A549 (cell line): ENCODE measurements around the gene MITF. TPM values are rescaled to one million over a fixed set of nuclear protein-coding genes. Genes with fewer than 3 reads are reported as not detected.

Source experiments
- ATAC-seq, 2 experiments: fragments of 200-7000 bp in 1 of 2; fragments of >200 bp in 1 of 2; cut with Nextera tagmentation in 1 of 2; cut with Tn5 transposase in 1 of 2; 3 replicates each; pipeline versions ENCODE4 v1.8.0 to v1.9.1; 2018 to 2020; ENCODE audit warnings: mild to moderate bottlenecking in 1 of 2, moderate library complexity in 1 of 2
- CTCF ChIA-PET: fragments of 300-600 bp; sonication (Branson Sonifier 250); formaldehyde crosslinking; extraction: SDS; loops from one replicate; lab custom pipeline; 2021; ENCODE audit warnings: antibody characterized with exemption, inconsistent platforms; lab: Yijun Ruan, JAX
- POLR2A ChIA-PET: fragments of 350-600 bp; formaldehyde crosslinking; extraction: SDS; loops from one replicate; lab custom pipeline; 2021; ENCODE audit warnings: antibody characterized with exemption, inconsistent platforms; lab: Yijun Ruan, JAX
- DNase-seq, 2 experiments: peaks; one replicate each; pipeline versions ENCODE4 v3.0.0 to v3.0.0-alpha.2; 2011 to 2016; ENCODE audit warnings: low read depth in 1 of 2, low spot score in 1 of 2
- FAIRE-seq: peaks from 2 replicates; lab custom pipeline; 2011; peaks lifted over from hg19 to GRCh38; lab: Jason Lieb, UNC
- H3K27ac ChIP-seq, 2 experiments: fragments of >200 bp; sonication (Bioruptor Twin); formaldehyde crosslinking; 3 replicates each; pipeline ENCODE4 v1.5.1; 2016 to 2017
- H3K4me1 ChIP-seq: fragments of >200 bp; sonication (Bioruptor Twin); formaldehyde crosslinking; 3 replicates; pipeline ENCODE4 v1.6.1; 2016
- H3K4me2 ChIP-seq: fragments of >200 bp; sonication (Bioruptor Twin); formaldehyde crosslinking; 3 replicates; pipeline ENCODE4 v1.6.1; 2016
- H3K4me3 ChIP-seq: fragments of >200 bp; sonication (Bioruptor Twin); formaldehyde crosslinking; 3 replicates; pipeline ENCODE4 v1.5.1; 2016
- H3K9me3 ChIP-seq: fragments of >200 bp; sonication (Bioruptor Twin); formaldehyde crosslinking; 3 replicates; pipeline ENCODE4 v1.6.1; 2016
- BHLHE40 ChIP-seq: IDR thresholded peaks from 2 replicates; pipeline ENCODE4 v1.6.1; 2012; ENCODE audit warnings: low read depth, low read length, inconsistent platforms
- CBX8 ChIP-seq: fragments of 200-600 bp; sonication (generic); IDR thresholded peaks from 2 replicates; pipeline ENCODE4 v1.6.1; 2016
- CEBPB ChIP-seq, 2 experiments: fragments of >200 bp in 1 of 2; sonication (Bioruptor Twin) in 1 of 2; formaldehyde crosslinking in 1 of 2; IDR thresholded peaks; 2 replicates each; pipeline ENCODE4 v1.6.1; 2012 to 2016
- E2F6 ChIP-seq: IDR thresholded peaks from 2 replicates; pipeline ENCODE4 v1.6.1; 2012; ENCODE audit warnings: low read depth, borderline replicate concordance
- EHF ChIP-seq: fragments of 250-450 bp; sonication (Bioruptor Pico); IDR thresholded peaks from 2 replicates; pipeline ENCODE4 v1.5.0; 2020; ENCODE audit warnings: mild to moderate bottlenecking
- ESRRA ChIP-seq: fragments of 150-350 bp; IDR thresholded peaks from 2 replicates; pipeline ENCODE4 v1.6.1; 2014; ENCODE audit warnings: mild to moderate bottlenecking, low read length, borderline replicate concordance
- FOSL2 ChIP-seq, 2 experiments: fragments of 450-650 bp in 1 of 2; fragments of >200 bp in 1 of 2; sonication (Bioruptor Twin) in 1 of 2; formaldehyde crosslinking; IDR thresholded peaks; 2 replicates each; pipeline versions ENCODE4 v1.5.0 to v1.6.1; 2016 to 2020; ENCODE audit warnings: mild to moderate bottlenecking in 1 of 2, moderate library complexity in 1 of 2
- HOXA7 ChIP-seq: fragments of 250-450 bp; sonication (Bioruptor Pico); IDR thresholded peaks from 2 replicates; pipeline ENCODE4 v1.5.0; 2020; ENCODE audit warnings: mild to moderate bottlenecking, moderate library complexity
- KDM1A ChIP-seq: fragments of 200-600 bp; sonication (generic); IDR thresholded peaks from 2 replicates; pipeline ENCODE4 v1.6.1; 2016; ENCODE audit warnings: low read depth, mild to moderate bottlenecking
- KDM5A ChIP-seq: fragments of 200-600 bp; sonication (generic); IDR thresholded peaks from 2 replicates; pipeline ENCODE4 v1.6.1; 2016; ENCODE audit warnings: antibody characterized with exemption, mild to moderate bottlenecking
- MAFK ChIP-seq: fragments of 450-650 bp; IDR thresholded peaks from 2 replicates; pipeline ENCODE4 v1.6.1; 2014; ENCODE audit not compliant: partially characterized antibody
- MYC ChIP-seq: IDR thresholded peaks from 2 replicates; pipeline ENCODE4 v1.6.1; 2012; ENCODE audit warnings: mild to moderate bottlenecking, inconsistent platforms, low read length, improper control_type of control experiment, borderline replicate concordance
- NR3C1 ChIP-seq: fragments of >200 bp; sonication (Bioruptor Twin); formaldehyde crosslinking; IDR thresholded peaks from 3 replicates; pipeline ENCODE4 v1.6.1; 2017
- POLR2A ChIP-seq: IDR thresholded peaks from 2 replicates; pipeline ENCODE4 v1.6.1; 2012; ENCODE audit warnings: mild to moderate bottlenecking, low read length
- RAD21 ChIP-seq, 2 experiments: fragments of >200 bp in 1 of 2; sonication (Bioruptor Twin) in 1 of 2; formaldehyde crosslinking in 1 of 2; IDR thresholded peaks in 1 of 2; conservative IDR thresholded peaks in 1 of 2; 2 replicates in 1 of 2; 3 replicates in 1 of 2; pipeline ENCODE4 v1.6.1; 2012 to 2018; ENCODE audit warnings: inconsistent platforms in 1 of 2
- SMC3 ChIP-seq: fragments of >200 bp; sonication (Bioruptor Twin); formaldehyde crosslinking; IDR thresholded peaks from 3 replicates; pipeline ENCODE4 v1.6.1; 2018; ENCODE audit warnings: inconsistent platforms
- TP53 ChIP-seq: fragments of 250-450 bp; sonication (Bioruptor Pico); IDR thresholded peaks from 2 replicates; pipeline ENCODE4 v1.5.0; 2021; ENCODE audit warnings: mild to moderate bottlenecking, moderate library complexity
- ZFP36 ChIP-seq: fragments of 450-650 bp; IDR thresholded peaks from 2 replicates; pipeline ENCODE4 v1.6.1; 2014; ENCODE audit warnings: borderline replicate concordance; ENCODE audit not compliant: partially characterized antibody
- ZSCAN20 ChIP-seq: fragments of 250-450 bp; sonication (Bioruptor Pico); IDR thresholded peaks from 2 replicates; pipeline ENCODE4 v1.8.0; 2022; ENCODE audit warnings: mild to moderate bottlenecking, moderate library complexity
- WGBS: methylation state at CpG from one replicate; pipeline ENCODE4 v1.1.6; 2017; ENCODE audit errors: missing lambda C conversion rate; 5-methylcytosine and 5-hydroxymethylcytosine counted together
- polyA plus RNA-seq, 4 experiments: library from polyadenylated mRNA; depleted of rRNA in 3 of 4; stranded (reverse); fragments of >200 nt; fragmentation: RNase III in 1 of 4; extraction: RNeasy Plus Mini Kit Qiagen cat#74134 plus additional on column Dnase treatment in 1 of 4; gene quantifications; 2 replicates in 3 of 4; 3 replicates in 1 of 4; pipeline ENCODE4 v1.2.3, GENCODE V29; 2011 to 2017
- TF ChIP-seq, protein P1 (sequence below): fragments of 250-450 bp; sonication (Bioruptor Pico); IDR thresholded peaks from 2 replicates; pipeline ENCODE4 v1.5.0; 2021; ENCODE audit warnings: mild to moderate bottlenecking, moderate library complexity, borderline replicate concordance
- TF ChIP-seq, protein P2 (sequence below): fragments of 250-450 bp; sonication (Bioruptor Pico); IDR thresholded peaks from 2 replicates; pipeline ENCODE4 v1.5.0; 2020; ENCODE audit warnings: low read depth, mild to moderate bottlenecking, moderate library complexity

MITF gene
- polyA plus RNA-seq, 2 of the 4 experiments (the other 2 are of a cell fraction): 14.3 to 15.9 TPM

DNA sequence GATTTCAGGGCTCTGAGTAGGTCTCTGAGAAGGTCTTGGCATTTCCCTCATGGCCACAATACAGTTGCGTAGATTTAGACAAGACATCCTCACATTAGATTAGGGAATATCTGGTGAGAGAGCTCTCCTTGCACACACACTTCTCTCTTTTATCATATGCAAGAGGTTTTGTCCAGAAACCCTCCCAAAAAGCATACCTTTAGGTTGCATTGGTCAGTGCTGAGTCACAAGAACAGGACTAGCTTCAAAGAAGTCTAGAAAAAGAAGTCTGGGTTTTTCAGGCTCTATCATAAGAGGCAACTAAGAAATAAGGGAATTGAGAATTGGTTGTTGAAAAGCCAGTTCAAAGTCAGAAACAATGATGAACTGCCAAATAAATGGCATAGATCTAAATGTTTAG is 40.1 kb upstream of the MITF start (continued):
- TF ChIP-seq RAD21 (conservative IDR thresholded peaks at IDR 0.05 in 1 of 2, IDR thresholded peaks at IDR 0.05 in 1 of 2): no peak
- no peak for TF ChIP-seq EHF
- no peak for TF ChIP-seq CEBPB (IDR thresholded peaks at IDR 0.05)
- TF ChIP-seq ESRRA: no peak

DNA sequence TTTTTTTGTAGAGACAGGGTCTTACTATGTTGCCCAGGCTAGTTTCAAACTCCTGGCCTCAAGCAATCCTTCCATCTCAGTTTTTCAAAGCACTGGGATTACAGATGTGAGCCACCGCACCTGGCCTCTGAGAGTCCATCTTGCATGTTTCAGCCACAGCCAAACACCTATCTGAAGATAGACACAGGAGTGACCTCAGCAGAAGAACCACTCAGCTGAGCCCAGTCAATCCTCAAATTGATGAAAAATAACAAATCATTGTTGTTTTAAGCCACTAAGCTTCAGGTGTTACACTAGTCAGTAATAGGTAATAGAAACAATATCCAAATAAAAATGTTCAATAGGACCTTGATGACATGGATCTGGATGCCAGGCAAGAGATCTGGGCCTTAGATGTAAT is 38.3 kb upstream of the MITF start:
- TF ChIP-seq CBX8 (no peak), BHLHE40 (no peak), E2F6 (no peak), MYC (no peak), CEBPB (IDR thresholded peaks at IDR 0.05) (no peak), NR3C1 (no peak), RAD21 (conservative IDR thresholded peaks at IDR 0.05 in 1 of 2, IDR thresholded peaks at IDR 0.05 in 1 of 2) (no peak), HOXA7 (CRISPR knock-in tag) (no peak), ZSCAN20 (CRISPR knock-in tag) (no peak), FOSL2 (IDR thresholded peaks at IDR 0.05) (no peak), FOSL2 (CRISPR knock-in tag; IDR thresholded peaks at IDR 0.05) (no peak), KDM5A (no peak), MAFK (no peak), TP53 (CRISPR knock-in tag) (no peak), KDM1A (no peak), POLR2A (no peak), SMC3 (no peak), ZFP36 (no peak)
- TF ChIP-seq, protein P1, sequence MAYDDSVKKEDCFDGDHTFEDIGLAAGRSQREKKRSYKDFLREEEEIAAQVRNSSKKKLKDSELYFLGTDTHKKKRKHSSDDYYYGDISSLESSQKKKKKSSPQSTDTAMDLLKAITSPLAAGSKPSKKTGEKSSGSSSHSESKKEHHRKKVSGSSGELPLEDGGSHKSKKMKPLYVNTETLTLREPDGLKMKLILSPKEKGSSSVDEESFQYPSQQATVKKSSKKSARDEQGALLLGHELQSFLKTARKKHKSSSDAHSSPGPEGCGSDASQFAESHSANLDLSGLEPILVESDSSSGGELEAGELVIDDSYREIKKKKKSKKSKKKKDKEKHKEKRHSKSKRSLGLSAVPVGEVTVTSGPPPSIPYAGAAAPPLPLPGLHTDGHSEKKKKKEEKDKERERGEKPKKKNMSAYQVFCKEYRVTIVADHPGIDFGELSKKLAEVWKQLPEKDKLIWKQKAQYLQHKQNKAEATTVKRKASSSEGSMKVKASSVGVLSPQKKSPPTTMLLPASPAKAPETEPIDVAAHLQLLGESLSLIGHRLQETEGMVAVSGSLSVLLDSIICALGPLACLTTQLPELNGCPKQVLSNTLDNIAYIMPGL (CRISPR knock-in tag): no peak
- TF ChIP-seq, protein P2, sequence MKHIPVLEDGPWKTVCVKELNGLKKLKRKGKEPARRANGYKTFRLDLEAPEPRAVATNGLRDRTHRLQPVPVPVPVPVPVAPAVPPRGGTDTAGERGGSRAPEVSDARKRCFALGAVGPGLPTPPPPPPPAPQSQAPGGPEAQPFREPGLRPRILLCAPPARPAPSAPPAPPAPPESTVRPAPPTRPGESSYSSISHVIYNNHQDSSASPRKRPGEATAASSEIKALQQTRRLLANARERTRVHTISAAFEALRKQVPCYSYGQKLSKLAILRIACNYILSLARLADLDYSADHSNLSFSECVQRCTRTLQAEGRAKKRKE: no peak
- 100% methylated on average over 1 of the region's 1 CpG for WGBS
- Histone ChIP-seq H3K4me1 (no peaks in the 10 kb centered on the region), H3K27ac (no peak overlapping the region), H3K9me3 (peaks cover 11% of the 10 kb centered on the region), H3K4me3 (no peak overlapping the region), H3K4me2 (no peak overlapping the region)
- CTCF ChIA-PET: interaction anchor here (0.8 to 1.2 kb wide), 3 partner anchors 10 to 249 kb away, joined by 3 to 5 read pairs (median 3); no protein-coding TSS in a partner anchor
- ATAC-seq (no peak), FAIRE-seq (no peak), DNase-seq (no peak)
- POLR2A ChIA-PET: no interaction called here

GRCh38 chr3:69710153-69710977 is 28.9 kb upstream of the MITF start:
- 62% methylated on average over 4 of the region's 4 CpGs for WGBS
- ATAC-seq (no peak), FAIRE-seq (no peak), DNase-seq (no peak)
- Histone ChIP-seq H3K4me3 (no peak overlapping the region), H3K4me1 (no peaks in the 10 kb centered on the region), H3K27ac (no peak overlapping the region), H3K4me2 (no peak overlapping the region), H3K9me3 (no peaks in the 10 kb centered on the region)
- TF ChIP-seq KDM5A (no peak), MAFK (peak; percentile 65), FOSL2 (IDR thresholded peaks at IDR 0.05) (no peak), FOSL2 (CRISPR knock-in tag; IDR thresholded peaks at IDR 0.05) (0 out of 2 replicates have a peak, but pooled peaks have one; percentile 5)
- ChIA-PET POLR2A (no interaction called here), CTCF (interaction anchor here (0.6 to 2.4 kb wide), 2 partner anchors 19 to 146 kb away, joined by 3 to 9 read pairs; no protein-coding TSS in a partner anchor)
